HL-60/S4 (cell line): Measurements from ENCODE around the gene BRD8.

Source experiments
- in situ Hi-C: fragments of 300-500 bp; cut with MboI; formaldehyde crosslinking; loops from 2 replicates; pipeline ENCODE4 v1.14.3; 2022; ENCODE audit warnings: low sequenced_read_pairs

The BRD8 gene, protein sequence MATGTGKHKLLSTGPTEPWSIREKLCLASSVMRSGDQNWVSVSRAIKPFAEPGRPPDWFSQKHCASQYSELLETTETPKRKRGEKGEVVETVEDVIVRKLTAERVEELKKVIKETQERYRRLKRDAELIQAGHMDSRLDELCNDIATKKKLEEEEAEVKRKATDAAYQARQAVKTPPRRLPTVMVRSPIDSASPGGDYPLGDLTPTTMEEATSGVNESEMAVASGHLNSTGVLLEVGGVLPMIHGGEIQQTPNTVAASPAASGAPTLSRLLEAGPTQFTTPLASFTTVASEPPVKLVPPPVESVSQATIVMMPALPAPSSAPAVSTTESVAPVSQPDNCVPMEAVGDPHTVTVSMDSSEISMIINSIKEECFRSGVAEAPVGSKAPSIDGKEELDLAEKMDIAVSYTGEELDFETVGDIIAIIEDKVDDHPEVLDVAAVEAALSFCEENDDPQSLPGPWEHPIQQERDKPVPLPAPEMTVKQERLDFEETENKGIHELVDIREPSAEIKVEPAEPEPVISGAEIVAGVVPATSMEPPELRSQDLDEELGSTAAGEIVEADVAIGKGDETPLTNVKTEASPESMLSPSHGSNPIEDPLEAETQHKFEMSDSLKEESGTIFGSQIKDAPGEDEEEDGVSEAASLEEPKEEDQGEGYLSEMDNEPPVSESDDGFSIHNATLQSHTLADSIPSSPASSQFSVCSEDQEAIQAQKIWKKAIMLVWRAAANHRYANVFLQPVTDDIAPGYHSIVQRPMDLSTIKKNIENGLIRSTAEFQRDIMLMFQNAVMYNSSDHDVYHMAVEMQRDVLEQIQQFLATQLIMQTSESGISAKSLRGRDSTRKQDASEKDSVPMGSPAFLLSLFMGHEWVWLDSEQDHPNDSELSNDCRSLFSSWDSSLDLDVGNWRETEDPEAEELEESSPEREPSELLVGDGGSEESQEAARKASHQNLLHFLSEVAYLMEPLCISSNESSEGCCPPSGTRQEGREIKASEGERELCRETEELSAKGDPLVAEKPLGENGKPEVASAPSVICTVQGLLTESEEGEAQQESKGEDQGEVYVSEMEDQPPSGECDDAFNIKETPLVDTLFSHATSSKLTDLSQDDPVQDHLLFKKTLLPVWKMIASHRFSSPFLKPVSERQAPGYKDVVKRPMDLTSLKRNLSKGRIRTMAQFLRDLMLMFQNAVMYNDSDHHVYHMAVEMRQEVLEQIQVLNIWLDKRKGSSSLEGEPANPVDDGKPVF

DNA sequence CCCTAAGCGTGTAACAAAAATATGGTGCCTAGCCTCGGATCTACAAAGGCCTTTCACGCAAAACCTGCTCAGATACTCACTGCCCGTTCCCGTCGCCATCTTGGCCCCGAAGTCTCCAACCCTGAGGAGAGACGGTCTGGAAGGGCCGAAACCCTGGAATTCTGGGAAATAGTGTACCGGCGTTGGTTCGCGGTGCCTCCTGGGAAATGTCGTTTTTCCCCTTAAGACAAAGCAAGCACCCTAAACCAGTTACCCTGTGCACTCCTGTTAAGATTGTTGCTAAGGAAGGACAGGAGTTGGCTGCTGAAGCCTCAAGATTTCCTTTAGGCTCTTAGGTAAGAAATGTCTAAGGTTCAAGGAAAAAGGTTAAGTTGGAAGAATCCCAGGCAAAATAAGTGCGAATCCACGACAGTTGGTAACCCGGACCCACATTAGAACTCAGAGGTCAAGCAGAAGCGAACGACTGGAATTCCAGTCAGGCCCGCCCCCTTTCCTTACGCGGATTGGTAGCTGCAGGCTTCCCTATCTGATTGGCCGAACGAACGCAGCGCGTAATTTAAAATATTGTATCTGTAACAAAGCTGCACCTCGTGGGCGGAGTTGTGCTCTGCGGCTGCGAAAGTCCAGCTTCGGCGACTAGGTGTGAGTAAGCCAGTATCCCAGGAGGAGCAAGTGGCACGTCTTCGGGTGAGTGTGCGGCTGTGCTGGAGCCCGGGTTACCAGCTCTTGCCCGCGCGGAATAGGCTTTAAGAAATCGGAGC lies at the start of gene BRD8, which contains the start of gene KIF20A:
BRD8 (minus strand) TSS at position 115 of the 761 bp plus-strand sequence; CDS start at position 99, 16 bp downstream.
KIF20A (plus strand) TSS at position 597 of the 761 bp plus-strand sequence. CDS start 569 bp downstream, outside the sequence.
- in situ Hi-C loops: loop anchor here (25.0 kb wide), 2 partner anchors 234 to 334 kb away; no protein-coding TSS in a partner anchor

DNA sequence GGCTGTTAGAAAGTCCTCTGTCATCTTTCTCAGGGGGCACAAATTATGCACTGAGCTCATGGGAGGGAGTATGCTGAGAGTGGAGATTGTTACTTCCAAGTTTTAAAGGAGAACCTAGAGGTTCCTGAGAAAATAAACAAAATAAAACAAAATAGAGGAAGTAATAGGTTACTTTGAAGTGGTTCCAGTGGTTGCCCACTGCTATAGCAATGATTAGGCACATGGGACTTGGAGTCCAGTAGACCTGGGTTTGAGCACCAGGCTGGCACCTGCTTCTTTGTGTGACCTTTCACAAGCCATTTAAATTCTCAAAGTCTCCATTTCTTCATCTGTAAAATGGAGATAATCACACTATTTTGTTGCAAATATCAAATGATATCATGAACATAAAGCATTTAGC lies 48.5 kb upstream of the BRD8 start:
- in situ Hi-C loops: no loop called here

DNA sequence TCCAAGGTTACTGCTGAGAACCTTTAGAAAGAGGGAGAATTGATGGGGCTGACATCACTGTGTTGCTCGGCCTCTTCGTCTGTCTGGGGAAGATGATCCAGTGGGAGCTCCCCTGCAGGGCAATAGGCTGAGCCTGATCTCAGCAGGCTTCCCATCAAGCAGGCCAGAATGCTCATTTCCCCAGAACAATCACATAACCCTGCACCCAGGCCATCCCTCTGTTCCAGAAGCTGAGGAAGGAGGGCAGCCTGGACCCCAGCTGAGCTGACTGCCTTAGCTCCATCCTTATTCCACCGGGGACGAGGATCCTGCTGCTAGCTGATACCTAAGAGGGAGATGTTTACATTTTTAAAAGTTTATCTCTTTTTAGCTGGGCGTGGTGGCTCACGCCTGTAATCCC lies 46.3 kb upstream of the BRD8 start:
- in situ Hi-C loops: no loop called here

DNA sequence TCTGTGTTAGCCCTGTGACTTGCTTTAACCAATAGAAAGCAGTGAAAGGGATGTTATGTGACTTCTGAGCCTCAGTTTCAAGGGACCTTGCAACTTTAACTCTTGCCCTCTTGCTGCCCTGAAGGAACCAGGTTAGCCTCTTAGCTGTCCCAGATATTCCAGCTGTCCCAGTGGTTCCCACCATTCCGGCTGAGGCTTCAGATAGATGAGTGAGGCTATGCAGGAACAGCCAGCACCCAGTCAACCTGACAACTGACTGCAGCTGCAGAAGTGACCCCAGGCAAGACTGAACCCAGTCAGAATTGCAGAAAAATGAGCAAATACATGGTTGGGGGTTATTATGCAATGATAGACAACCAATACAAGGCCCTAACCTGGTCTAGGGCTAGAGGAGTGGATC lies 45.1 kb upstream of the BRD8 start:
- in situ Hi-C loops: no loop called here

DNA sequence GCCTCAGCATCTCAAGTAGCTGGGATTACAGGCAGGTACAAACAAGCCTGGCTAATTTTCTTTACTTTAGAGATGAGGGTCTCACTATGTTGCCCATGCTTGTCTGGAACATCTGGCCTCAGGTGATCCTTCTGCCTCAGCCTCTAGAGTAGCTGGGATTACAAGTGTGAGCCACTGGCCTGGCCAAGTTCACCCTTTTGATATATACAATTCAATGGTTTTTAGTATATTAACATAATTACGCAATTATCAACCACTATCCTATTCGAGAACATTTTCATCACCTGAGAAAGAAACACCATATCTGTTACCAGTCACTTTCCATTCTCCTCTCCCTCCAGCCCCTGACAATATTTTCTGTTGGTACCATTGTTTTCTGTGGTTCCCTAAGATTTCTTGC lies 38.4 kb upstream of the BRD8 start:
- in situ Hi-C loops: no loop called here

DNA sequence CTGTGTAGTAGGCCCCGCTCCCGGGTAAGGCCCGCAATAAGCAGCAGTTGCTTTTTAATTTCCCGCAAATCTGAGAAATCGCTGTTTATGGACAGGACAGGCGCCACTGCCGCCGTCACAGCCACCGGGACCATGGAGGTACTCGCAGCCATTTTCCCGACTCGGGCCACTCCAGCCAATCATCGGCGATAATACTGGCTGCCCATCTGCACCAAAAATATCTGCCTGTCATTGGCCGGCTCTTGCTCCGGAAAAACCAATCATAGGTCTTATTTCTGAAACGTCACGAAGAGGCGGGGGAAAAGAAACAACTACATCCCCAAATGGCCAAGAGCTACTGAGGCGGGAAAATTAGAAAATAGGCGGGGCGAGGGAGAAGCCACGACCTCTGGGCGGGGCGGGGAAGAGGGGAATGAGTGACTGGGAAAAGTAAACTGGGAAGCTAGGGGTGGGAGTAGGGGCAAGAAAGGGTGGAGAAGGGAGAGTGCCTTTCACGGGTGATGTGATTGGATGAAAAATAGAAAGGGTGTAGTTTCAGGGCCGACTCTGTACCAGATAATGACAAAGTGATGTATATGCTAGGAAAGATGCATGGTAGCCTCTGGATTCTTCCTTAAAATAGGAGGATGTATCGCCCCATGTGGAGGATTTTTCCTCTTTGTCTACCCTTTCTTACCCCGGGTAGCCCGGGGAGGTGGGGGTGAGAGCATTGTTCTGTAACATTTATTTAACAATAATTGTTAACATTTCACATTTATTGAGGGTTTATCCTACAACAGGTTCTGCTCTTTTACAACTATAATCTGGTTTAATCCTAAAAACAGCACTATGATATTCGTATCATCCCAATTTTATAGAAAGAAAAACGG lies 35.0 kb upstream of the BRD8 start, which contains the start of gene CDC23:
CDC23 (minus strand) TSS at position 163 of the 869 bp plus-strand sequence; CDS start at position 152, 11 bp downstream.
- in situ Hi-C loops: no loop called here

DNA sequence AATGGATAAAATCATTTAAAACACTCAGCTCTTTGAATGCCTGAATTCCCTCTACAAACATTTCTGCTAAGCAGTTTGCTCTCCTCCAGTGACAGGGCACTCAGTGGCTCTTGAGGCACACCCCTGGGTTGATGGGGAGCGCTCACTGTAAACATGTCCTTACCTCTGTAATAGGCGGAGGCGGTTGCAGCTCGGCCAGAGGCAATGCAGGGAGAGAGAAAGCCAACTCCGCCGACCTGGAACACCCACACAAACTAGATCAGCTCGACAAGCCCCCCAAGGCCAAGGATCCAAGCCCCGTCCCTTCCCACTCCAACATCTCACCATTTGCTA lies 34.4 kb upstream of the BRD8 start:
- in situ Hi-C loops: no loop called here

DNA sequence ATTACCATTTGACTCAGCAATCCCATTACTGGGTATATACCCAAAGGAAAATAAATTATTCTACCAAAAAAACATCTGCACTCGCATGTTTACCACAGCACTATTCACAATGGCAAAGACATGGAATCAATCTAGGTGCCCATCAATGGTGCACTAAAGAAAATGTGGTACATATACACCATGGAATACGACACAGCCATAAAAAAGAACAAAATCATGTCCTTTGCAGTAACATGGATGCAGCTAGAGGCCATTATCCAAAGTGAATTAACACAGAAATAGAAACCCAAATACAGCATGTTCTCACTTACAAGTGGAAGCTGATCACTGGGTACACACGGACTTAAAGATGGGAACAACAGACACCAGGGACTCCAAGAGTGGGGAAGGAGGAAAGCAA lies 32.6 kb upstream of the BRD8 start:
- in situ Hi-C loops: no loop called here

DNA sequence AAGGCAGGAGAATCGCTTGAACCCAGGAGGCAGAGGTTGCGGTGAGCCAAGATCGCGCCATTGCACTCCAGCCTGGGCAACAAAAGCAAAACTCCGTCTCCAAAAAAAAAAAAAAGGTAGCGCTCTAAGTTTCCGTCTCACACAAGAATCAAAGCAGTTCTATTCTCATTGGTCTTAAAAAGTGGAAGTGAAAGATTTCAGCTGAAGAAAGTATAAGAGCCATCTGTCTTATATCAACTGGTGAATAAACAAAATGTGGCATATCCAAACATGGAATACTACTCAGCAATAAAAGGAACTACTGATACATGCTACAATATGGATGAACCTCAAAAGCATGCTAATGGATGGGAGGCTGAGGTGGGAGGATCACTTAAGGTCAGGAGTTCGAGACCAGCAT lies 15.4 kb upstream of the BRD8 start:
- in situ Hi-C loops: loop anchor here (25.0 kb wide), 2 partner anchors 218 to 318 kb away; no protein-coding TSS in a partner anchor

DNA sequence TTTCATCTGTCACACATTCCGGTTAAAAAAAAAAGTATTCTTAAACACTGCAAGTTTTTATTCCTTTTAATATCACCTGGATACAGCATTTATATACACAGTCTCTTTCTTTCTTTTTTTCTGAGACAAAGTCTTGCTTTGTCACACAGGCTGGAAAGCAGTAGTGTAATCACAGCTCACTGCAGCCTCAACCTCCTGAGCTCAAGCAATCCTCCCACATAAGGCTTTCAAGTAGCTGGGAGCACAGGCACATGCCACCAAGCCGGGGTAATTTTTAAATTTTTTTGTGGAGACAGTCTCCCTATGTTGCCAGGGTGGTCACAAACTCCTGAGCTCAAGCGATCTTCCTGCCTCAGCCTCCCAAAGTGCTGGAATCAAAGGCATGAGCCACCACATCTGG lies 14.4 kb upstream of the BRD8 start:
- in situ Hi-C loops: loop anchor here (25.0 kb wide), 2 partner anchors 219 to 319 kb away; no protein-coding TSS in a partner anchor

DNA sequence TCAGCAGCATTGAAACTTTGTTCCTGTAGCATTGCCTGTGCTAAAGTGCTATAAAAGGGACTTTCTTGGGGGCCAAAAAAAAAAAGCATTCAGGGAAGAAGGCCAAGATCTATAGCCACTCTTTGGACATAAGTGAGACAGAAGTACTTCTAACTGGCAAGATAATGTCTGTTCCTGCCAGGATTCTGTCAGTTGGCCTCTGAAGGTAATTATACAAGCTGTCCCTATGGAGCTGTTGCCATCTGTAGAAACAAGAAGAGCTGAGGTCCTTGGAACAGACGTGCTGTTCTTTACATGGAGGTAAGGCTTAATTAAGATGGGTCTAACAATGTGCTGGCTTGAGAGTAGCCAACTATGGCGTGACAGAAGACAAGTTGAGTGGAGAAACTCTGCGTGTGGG lies 10.2 kb upstream of the BRD8 start:
- in situ Hi-C loops: loop anchor here (25.0 kb wide), 2 partner anchors 224 to 324 kb away; no protein-coding TSS in a partner anchor

DNA sequence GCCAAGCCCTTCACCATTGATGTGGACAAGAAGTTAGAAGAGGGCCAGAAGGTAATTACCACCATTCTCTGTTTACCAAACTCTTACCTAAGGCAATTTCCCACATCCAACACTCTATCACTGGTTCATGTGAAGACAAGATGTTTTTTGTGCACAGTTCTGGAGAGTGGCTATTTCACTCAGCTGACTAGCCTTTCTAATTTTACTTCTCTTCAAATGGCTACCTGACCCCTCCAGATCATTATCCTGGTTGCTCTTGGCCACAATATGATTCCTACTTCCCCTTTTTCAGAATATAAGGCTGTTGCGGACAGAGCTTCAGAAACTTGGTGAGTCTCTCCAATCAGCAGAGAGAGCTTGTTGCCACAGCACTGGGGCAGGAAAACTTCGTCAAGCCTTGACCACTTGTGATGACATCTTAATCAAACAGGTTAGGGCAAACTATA lies 7.6 kb upstream of the BRD8 start:
- in situ Hi-C loops: loop anchor here (25.0 kb wide), 2 partner anchors 226 to 326 kb away; no protein-coding TSS in a partner anchor

DNA sequence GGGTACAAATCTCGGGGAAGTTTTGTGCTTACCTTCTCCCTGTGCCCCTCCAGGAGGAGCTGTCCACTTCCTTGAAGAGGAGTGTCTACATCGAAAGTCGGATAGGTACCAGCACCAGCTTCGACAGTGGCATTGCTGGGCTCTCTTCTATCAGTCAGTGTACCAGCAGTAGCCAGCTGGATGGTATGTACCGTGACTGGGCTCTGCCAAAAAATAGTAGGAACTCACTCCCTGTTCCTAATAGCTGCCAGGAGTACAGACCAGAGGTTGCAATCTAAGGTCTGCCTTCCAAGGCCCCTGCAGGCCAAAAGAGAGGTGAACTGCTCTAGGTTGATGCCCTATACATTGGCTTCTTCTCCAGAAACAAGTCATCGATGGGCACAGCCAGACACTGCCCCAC lies 4.4 kb upstream of the BRD8 start:
- in situ Hi-C loops: loop anchor here (25.0 kb wide), 2 partner anchors 229 to 329 kb away; no protein-coding TSS in a partner anchor

DNA sequence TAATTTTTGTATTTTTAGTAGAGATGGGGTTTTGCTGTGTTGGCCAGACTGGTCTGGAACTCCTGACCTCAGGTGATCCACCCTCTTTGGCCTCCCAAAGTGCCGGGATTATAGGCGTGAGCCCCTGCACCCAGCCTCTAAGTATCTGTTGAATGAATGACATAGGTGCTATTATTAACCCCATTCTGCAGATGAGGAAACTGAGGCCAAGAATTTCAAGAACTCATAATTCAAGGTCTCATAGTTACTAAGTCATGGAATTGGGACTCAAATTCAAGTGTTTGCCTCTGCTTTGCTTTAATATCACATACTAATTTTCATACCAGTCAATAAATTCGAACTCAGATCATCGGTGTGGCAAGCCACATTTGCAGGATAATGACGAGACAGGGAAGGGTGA lies 2.4 kb upstream of the BRD8 start:
- in situ Hi-C loops: loop anchor here (25.0 kb wide), 2 partner anchors 231 to 331 kb away; no protein-coding TSS in a partner anchor

DNA sequence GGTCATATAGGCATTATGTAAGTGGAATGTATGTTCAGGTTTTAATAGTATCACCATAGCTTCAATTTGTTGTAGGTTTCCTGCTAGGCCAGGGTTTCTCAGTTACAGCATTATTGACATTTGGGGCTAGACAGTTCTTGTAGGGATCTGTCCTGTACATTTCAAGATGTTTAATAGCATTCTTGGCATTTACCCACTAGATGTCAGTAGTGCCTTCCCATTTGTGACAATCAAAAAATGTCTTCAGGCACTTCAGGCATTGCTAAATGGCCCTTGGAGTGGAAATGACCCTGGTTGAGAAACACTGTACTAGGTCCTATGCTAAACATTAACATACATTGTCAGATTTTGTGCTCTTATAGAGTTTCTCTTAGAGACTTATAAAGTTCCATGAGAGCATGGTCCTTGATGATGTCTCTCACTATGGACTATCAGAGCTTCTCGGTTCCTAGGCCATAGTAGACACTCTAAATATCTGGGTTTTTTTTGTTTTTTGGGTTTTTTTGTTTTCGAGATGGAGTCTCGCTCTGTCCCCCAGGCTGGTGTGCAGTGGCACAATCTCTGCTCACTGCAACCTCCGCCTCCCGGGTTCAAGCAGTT lies 1.9 kb upstream of the BRD8 start:
- in situ Hi-C loops: loop anchor here (25.0 kb wide), 2 partner anchors 232 to 332 kb away; no protein-coding TSS in a partner anchor

DNA sequence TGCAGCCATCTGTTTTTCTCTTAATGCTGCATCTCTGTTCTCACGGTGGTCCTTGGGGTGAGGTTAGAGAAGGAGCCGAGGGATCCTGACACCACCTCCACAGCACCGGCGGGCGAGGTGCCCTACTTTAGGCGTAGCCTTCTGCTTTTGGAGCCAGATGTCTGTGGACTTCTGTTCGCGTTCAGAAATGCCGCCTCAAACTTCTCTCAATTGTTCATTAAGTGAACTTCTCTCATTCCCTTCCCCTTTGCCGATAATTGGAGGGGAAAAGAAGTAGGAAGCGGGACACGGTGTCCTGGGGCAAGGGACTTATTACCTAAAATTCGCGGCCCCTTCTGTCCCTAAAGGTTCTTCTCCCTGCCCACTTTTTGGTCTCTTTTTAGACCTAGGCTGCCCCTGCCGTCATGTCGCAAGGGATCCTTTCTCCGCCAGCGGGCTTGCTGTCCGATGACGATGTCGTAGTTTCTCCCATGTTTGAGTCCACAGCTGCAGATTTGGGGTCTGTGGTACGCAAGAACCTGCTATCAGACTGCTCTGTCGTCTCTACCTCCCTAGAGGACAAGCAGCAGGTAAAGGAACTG lies 937 bp upstream of the BRD8 start:
- in situ Hi-C loops: loop anchor here (25.0 kb wide), 2 partner anchors 233 to 333 kb away; no protein-coding TSS in a partner anchor

DNA sequence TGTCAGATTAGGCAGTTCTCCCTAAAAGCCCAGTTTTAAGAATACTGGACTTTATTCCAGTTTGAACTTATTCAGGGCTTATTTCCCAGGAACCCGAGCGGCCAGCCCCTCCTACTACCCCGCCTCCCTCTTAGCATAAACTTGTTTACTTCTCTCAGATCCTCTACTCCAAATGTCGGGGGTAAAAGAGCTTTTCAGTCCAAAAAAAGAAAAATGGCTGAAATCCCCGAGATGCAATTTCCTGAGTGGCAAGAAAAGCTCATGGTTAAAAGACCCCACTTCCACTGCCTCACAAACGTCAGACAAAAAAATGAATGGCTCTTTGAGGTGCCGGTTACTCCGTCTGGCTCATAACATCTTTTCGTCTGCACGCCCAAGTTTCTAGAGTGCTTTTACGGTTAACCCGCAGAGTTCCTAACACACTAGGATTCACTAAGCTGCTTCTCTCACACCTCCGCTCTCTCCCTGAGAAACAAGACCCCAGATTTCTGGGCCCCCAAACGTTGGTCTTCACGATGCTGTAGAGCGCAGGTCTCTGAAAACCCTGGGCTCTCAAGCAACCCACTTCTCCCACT lies 402 bp downstream of the BRD8 start:
- in situ Hi-C loops: loop anchor here (25.0 kb wide), 2 partner anchors 234 to 334 kb away; no protein-coding TSS in a partner anchor
